ENCODE data around the gene MAD1L1. TPM values are rescaled to one million over a fixed set of nuclear protein-coding genes. Genes with fewer than 3 reads are reported as not detected.

Gene MAD1L1
- total RNA-seq, 1 donor from 2014 or later = 32.7 TPM

DNA sequence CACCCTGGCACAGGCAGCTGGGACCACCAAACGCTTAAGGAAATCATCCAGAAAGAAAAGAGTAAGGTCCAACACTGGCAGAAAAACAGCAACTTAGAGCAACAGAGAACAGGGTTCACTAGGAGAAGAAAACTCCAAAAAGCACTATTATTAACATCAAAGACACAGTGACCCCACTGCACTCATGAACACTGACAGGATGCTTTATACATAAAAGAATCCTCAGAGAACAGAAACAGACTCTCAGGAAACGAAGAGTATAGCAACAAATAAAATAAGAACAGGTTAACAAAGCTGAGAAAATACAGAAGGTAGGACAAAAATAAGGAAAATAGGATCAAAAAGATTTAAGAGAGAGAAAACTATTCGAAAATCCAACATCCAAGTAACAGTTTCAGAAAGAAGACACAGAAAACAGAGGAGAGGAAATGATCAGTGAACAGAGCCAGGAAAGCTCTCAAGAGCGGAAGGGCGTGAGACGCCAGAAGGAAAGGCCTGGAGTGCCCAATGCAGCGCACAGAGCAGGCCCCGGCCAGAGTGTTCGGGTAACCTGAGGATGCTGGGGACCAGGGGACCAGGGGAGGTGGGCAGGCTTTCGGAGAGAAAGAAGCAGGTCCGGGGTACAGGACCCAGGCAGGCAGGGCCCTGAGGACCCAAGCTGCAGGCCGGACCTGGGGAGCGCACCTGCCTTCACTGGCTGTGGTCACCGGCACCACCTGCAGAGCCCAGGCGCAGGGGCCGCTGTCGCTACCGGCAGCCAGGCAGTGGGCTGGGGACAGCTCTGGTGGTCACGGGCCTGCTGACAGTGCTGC, 258.2 kb downstream of the MAD1L1 start:
- TF ChIP-seq CTCF (IDR thresholded peaks at IDR 0.05) = no peak
- Mint-ChIP-seq H3K9me3 (ENCODE audit: unreplicated experiment) (no peaks in the 10 kb centered on the region), H3K4me1 (ENCODE audit: unreplicated experiment) (no peaks in the 10 kb centered on the region), H3K4me3 (ENCODE audit: unreplicated experiment) (no peak overlapping the region), H3K27me3 (ENCODE audit: unreplicated experiment) (no peaks in the 10 kb centered on the region), H3K27ac (ENCODE audit: unreplicated experiment) (no peak overlapping the region), H3K36me3 (ENCODE audit: unreplicated experiment) (peaks cover 12% of the 10 kb centered on the region)
- no peak for DNase-seq (ENCODE audit: extremely low spot score, unreplicated experiment)

DNA sequence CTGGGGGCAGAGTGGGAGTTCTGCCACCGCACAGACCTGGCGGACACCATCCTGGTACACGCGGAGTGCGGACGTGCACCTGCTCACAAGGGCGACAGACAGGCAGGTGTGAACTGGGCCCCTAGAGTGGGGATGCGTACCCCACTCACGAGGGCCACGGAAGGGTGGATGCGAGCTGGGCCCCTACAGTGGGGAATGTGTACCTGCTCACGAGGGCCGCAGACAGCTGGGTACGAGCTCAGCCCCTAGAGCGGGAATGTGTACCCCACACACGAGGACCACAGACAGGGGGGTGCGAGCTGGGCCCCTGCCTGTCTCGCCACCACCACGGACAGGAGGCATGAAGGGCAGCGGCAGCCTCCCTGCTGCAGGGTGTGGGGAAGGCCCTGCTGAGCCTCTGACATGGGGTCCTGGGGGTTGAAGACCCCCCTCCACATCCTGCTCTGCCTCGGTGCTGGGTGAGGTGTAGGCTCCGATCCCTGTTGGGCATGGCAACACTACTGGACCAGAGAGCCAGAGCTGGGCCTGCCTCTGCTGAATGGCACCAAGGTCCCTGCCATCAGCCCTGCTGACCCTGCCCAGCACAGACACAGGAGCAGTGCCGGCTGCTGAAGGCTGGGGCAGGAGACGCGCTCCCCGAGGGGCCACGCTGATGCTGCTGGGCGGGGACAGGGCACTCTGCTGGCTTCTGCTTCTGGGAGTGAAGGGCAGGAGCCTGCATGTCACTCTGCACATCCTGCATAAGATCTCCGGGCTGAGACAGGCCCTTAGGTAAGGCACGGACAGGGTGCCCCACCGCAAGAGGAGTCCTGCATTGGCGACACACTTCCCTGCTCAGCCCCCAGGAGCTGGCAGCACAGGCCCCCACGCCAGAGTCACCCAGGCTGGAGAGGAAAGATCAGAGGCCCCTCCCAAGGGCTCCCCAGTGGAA, 259.2 kb downstream of the MAD1L1 start:
- Mint-ChIP-seq H3K36me3 (ENCODE audit: unreplicated experiment) (peaks cover 12% of the 10 kb centered on the region), H3K27me3 (ENCODE audit: unreplicated experiment) (no peaks in the 10 kb centered on the region), H3K27ac (ENCODE audit: unreplicated experiment) (no peak overlapping the region), H3K9me3 (ENCODE audit: unreplicated experiment) (no peaks in the 10 kb centered on the region), H3K4me3 (ENCODE audit: unreplicated experiment) (no peak overlapping the region), H3K4me1 (ENCODE audit: unreplicated experiment) (no peaks in the 10 kb centered on the region)
- no peak for DNase-seq (ENCODE audit: extremely low spot score, unreplicated experiment)
- no peak for TF ChIP-seq CTCF (IDR thresholded peaks at IDR 0.05)

DNA sequence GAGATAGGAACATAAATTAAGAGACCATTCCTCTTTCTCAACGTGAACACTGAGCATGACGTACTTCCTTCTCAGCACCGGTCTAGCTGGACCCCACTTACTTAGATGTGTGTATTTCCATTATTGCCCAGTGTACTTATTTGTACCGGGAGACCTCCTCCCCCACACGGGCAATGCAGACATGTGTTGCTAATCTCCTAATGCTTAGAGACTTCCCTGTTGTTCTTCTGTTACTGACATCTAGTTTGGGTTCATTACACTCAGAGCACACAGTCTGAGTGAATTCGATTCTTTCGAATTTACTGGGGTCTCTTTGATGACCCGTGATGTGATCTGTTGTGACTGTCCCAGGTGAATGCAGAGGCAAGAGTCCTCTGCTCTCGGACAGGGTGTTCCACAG, 260.0 kb downstream of the MAD1L1 start:
- Mint-ChIP-seq H3K27me3 (ENCODE audit: unreplicated experiment) (no peaks in the 10 kb centered on the region), H3K36me3 (ENCODE audit: unreplicated experiment) (peaks cover 15% of the 10 kb centered on the region), H3K9me3 (ENCODE audit: unreplicated experiment) (no peaks in the 10 kb centered on the region), H3K27ac (ENCODE audit: unreplicated experiment) (no peak overlapping the region), H3K4me1 (ENCODE audit: unreplicated experiment) (no peaks in the 10 kb centered on the region), H3K4me3 (ENCODE audit: unreplicated experiment) (no peak overlapping the region)
- DNase-seq (ENCODE audit: extremely low spot score, unreplicated experiment) = no peak
- TF ChIP-seq CTCF (IDR thresholded peaks at IDR 0.05) = no peak

DNA sequence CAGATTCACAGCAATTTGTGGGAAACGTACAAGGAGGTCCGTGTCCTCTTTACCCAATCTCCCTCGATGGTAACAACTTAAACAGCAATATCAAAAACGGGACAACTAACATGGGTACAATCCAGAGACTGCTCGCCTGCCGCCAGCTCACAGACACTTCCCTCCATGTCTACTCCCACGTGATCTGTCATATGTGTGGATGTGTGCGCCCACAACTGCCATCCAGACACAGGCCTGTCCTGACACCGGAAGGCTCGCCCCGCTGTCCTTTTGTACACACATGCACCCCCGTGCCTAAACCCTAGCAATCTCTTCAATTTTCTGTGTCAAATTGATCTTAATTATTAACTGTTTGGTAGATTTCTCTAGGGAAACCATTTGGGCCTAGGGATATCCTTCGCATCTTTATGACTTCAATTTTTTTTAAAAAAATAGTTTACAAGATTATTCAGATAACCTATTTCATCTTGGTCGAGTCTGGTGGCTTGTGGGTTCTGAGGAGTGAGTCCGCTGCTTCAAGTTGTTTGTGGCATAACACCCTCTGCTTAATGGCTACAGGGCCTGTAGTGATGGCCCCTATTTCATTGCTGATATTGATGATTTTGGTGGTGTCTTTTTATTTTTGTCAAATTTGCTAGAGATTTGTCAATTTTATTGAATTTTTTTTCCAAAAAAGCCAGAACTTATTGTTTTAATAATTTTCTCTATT, 260.6 kb downstream of the MAD1L1 start:
- no peak overlapping the region for H3K4me3 Mint-ChIP-seq (ENCODE audit: unreplicated experiment)
- peaks cover 17% of the 10 kb centered on the region for H3K36me3 Mint-ChIP-seq (ENCODE audit: unreplicated experiment)
- H3K27me3 Mint-ChIP-seq (ENCODE audit: unreplicated experiment) = no peaks in the 10 kb centered on the region
- H3K9me3 Mint-ChIP-seq (ENCODE audit: unreplicated experiment) = no peaks in the 10 kb centered on the region
- no peak for DNase-seq (ENCODE audit: extremely low spot score, unreplicated experiment)
- TF ChIP-seq CTCF (IDR thresholded peaks at IDR 0.05) = no peak
- H3K4me1 Mint-ChIP-seq (ENCODE audit: unreplicated experiment) = no peaks in the 10 kb centered on the region
- H3K27ac Mint-ChIP-seq (ENCODE audit: unreplicated experiment) = no peak overlapping the region

All from osteocyte (in vitro differentiated cells).